ENCODE results near the gene TTC16. TPM values are rescaled to one million over a fixed set of nuclear protein-coding genes. Genes with fewer than 3 reads are reported as not detected.

The TTC16 gene
- total RNA-seq, 1 experiment from 2014 or later, result not detected

DNA sequence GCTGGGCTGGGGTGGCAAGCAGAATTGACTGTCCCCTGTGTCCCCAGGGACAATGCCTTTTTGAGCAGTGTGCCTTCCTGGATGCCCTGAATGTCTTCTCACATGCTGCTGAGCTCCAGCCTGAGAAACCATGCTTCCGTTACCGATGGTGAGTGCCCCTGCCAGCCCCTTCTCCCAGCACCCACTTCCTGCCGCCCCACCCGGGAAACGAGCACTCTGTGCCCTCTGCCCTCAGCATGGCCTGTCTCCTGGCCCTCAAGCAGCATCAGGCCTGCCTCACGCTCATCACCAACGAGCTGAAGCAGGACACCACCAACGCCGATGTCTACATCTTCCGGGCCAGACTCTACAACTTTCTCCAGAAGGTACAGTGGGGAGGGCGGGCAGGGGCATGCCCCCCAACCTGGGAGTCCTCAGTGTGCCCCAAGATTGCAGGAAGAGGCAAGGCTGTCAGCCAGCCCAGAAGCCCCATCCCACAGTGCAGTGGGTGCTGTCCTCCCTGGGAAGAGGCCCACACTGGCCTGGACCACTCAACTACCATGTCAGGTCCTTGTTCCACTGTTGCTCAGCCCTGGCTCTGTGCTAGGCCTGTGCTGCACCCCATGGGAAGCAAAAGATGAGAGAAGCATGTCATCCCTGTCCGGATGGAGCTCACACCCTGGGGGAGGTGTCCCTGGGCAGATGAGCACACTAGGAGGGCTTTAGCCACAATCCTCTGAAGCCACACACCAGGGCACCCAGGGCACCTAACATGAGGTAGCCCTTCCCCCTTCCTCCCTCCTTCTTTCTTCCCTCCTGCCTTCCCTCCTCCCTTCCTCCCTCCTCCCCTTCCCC is 4.4 kb downstream of the TTC16 start:
- peaks cover 9% of the 10 kb centered on the region for H3K23me2 ChIP-seq (ENCODE audit: insufficient read length, low read depth, low read length, poor library complexity, severe bottlenecking)
- no peaks in the 10 kb centered on the region for H3K36me3 Mint-ChIP-seq (ENCODE audit: insufficient read depth in 1 of 3, low read depth in 3 of 3)
- H3K27me3 Mint-ChIP-seq (ENCODE audit: low read depth), result peaks cover 2% of the 10 kb centered on the region; the same call in 1 of the 2 replicates
- no peak overlapping the region for H3K56ac ChIP-seq (ENCODE audit: insufficient read length, low read depth, low read length)
- H4K5ac ChIP-seq (ENCODE audit: insufficient read length, low read depth, low read length), result no peak overlapping the region
- no peak overlapping the region for H2AK5ac ChIP-seq (ENCODE audit: insufficient read length, low read length)
- H3K4me1 ChIP-seq (ENCODE audit: insufficient read depth, low read length), result no peaks in the 10 kb centered on the region; the same call in 1 of the 2 replicates
- no peak overlapping the region for H4K91ac ChIP-seq (ENCODE audit: insufficient read length, low read depth, low read length)
- no peak overlapping the region for H3K18ac ChIP-seq (ENCODE audit: insufficient read length, low read depth, low read length)
- H3K27ac ChIP-seq (ENCODE audit: insufficient read length, low read depth, low read length), result no peak overlapping the region
- H2BK5ac ChIP-seq (ENCODE audit: insufficient read length, low read length), result no peak overlapping the region
- no peak overlapping the region for H3K9ac ChIP-seq (ENCODE audit: extremely low read depth, insufficient read length, low read length)
- no peaks in the 10 kb centered on the region for H3K79me2 ChIP-seq (ENCODE audit: insufficient read depth, low read length)
- H3K4me3 Mint-ChIP-seq, result no peak overlapping the region; a peak in 1 of 5 replicates
- H3K27ac Mint-ChIP-seq, result peak overlapping the region in 1 of 3 experiments; percentile 66; a peak in 2 of 7 replicates
- H3K79me1 ChIP-seq (ENCODE audit: insufficient read depth, low read depth, low read length, poor library complexity, severe bottlenecking), result no peaks in the 10 kb centered on the region
- H2AFZ ChIP-seq (ENCODE audit: low read length), result no peak overlapping the region
- no peak overlapping the region for H3K14ac ChIP-seq (ENCODE audit: insufficient read depth, low read length)
- peaks cover 5 to 18% of the 10 kb centered on the region in 2 experiments for H3K4me1 Mint-ChIP-seq
- DNase-seq, result no peak
- H3K4ac ChIP-seq (ENCODE audit: low read depth, low read length), result no peak overlapping the region
- no peak overlapping the region for H3K4me2 ChIP-seq (ENCODE audit: insufficient read depth, insufficient read length, low read length)
- H4K8ac ChIP-seq (replicated peaks; ENCODE audit: insufficient read length, low read depth, low read length), result no peak overlapping the region
- H3K27me3 ChIP-seq (ENCODE audit: insufficient read depth, low read length), result no peaks in the 10 kb centered on the region
- H2BK120ac ChIP-seq (ENCODE audit: low read depth, low read length, poor library complexity, severe bottlenecking), result no peak overlapping the region
- no CpG with 5 or more reads among the region's 12 CpGs for WGBS (ENCODE audit: extremely low coverage, insufficient read length, low lambda C conversion rate)
- no peaks in the 10 kb centered on the region; a peak in 1 of 5 replicates for H3K9me3 Mint-ChIP-seq
- no peak overlapping the region for H3T11ph ChIP-seq (ENCODE audit: low read length)
- TF ChIP-seq, protein P1, sequence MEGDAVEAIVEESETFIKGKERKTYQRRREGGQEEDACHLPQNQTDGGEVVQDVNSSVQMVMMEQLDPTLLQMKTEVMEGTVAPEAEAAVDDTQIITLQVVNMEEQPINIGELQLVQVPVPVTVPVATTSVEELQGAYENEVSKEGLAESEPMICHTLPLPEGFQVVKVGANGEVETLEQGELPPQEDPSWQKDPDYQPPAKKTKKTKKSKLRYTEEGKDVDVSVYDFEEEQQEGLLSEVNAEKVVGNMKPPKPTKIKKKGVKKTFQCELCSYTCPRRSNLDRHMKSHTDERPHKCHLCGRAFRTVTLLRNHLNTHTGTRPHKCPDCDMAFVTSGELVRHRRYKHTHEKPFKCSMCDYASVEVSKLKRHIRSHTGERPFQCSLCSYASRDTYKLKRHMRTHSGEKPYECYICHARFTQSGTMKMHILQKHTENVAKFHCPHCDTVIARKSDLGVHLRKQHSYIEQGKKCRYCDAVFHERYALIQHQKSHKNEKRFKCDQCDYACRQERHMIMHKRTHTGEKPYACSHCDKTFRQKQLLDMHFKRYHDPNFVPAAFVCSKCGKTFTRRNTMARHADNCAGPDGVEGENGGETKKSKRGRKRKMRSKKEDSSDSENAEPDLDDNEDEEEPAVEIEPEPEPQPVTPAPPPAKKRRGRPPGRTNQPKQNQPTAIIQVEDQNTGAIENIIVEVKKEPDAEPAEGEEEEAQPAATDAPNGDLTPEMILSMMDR (conservative IDR thresholded peaks at IDR 0.05), result no peak
- no peak overlapping the region for H3K23ac ChIP-seq (ENCODE audit: insufficient read length, low read depth, low read length)
- no peak overlapping the region for H2BK15ac ChIP-seq (ENCODE audit: low read depth, low read length)
- no peaks in the 10 kb centered on the region for H3K9me3 ChIP-seq (ENCODE audit: control insufficient read depth, low read depth, low read length)
- no peaks in the 10 kb centered on the region for H4K20me1 ChIP-seq (ENCODE audit: control insufficient read depth, insufficient read depth, insufficient read length)
- no peak overlapping the region for H2BK12ac ChIP-seq (ENCODE audit: insufficient read length, low read depth, low read length)
- no peak overlapping the region for H2BK20ac ChIP-seq (ENCODE audit: low read depth, low read length, poor library complexity, severe bottlenecking)
